Calu3 (cell line): Measurements from ENCODE around the gene NBAS. TPM values are rescaled to one million over a fixed set of nuclear protein-coding genes. Genes with fewer than 3 reads are reported as not detected.

Experiments
- BruUV-seq: library from RNA; stranded (reverse); fragments of 400-500 nt; replicated peaks from 2 replicates; lab custom pipeline; 2021; lab: Mats Ljungman, UMichigan
- CTCF ChIA-PET: fragments of 300-600 bp; sonication (Branson Sonifier 250); formaldehyde crosslinking; loops from one replicate; lab custom pipeline; 2022; ENCODE audit warnings: antibody characterized with exemption; lab: Charles Lee
- DNase-seq: peaks from one replicate; pipeline ENCODE4 v3.0.0; 2022
- H3K27ac Mint-ChIP-seq: one replicate; pipeline ENCODE4 v1.8.0; 2022; ENCODE audit warnings: mixed read lengths; ENCODE audit not compliant: unreplicated experiment
- H3K27me3 Mint-ChIP-seq: one replicate; pipeline ENCODE4 v1.8.0; 2022; ENCODE audit warnings: mixed read lengths; ENCODE audit not compliant: unreplicated experiment
- H3K36me3 Mint-ChIP-seq: one replicate; pipeline ENCODE4 v1.8.0; 2022; ENCODE audit warnings: mild to moderate bottlenecking, moderate library complexity, mixed read lengths; ENCODE audit not compliant: insufficient read depth, unreplicated experiment
- H3K4me1 Mint-ChIP-seq: one replicate; pipeline ENCODE4 v1.8.0; 2022; ENCODE audit warnings: mild to moderate bottlenecking, low read depth, mixed read lengths; ENCODE audit not compliant: unreplicated experiment
- H3K4me3 Mint-ChIP-seq: one replicate; pipeline ENCODE4 v1.8.0; 2022; ENCODE audit warnings: mild to moderate bottlenecking, low read depth, moderate library complexity, mixed read lengths; ENCODE audit not compliant: unreplicated experiment
- H3K9me3 Mint-ChIP-seq: one replicate; pipeline ENCODE4 v1.8.0; 2022; ENCODE audit warnings: low read depth, mixed read lengths; ENCODE audit not compliant: unreplicated experiment
- intact Hi-C: fragments of 100-400 bp; cut with micrococcal nuclease; formaldehyde crosslinking; loops from one replicate; pipeline ENCODE4 v1.10.0; 2022; ENCODE audit not compliant: unreplicated experiment
- total RNA-seq: library from RNA; stranded (reverse); gene quantifications from 2 replicates; pipeline ENCODE4 v1.2.3, GENCODE V29; 2022
- TF ChIP-seq, protein P1 (sequence below): fragments of 200-600 bp; IDR thresholded peaks from one replicate; pipeline ENCODE4 v1.8.0; 2022; ENCODE audit warnings: antibody characterized with exemption; ENCODE audit not compliant: unreplicated experiment

Gene NBAS
- total RNA-seq, 1 experiment from 2014 or later = 30.4 TPM

DNA sequence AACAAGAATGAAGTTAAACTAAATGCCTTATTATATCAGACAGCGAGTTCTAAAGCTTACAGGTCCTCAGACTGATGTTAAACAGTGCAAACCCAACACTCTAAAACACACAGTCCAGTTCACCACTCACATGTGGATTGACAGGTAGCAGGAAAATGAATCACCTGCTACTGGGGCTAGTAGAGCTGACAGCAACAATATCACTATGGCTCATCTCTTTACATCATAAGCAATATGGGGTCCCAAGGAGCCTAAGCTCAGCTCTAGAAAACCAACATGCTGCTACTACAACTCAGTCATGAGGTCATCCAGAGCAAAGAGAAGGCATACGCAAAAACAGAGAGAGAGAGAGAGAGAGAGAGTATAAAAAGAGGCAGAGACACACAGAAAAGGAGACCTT lies 145.4 kb downstream of the NBAS start:
- DNase-seq = no peak
- CTCF ChIA-PET = no interaction called here
- BruUV-seq = no TSS peak
- TF ChIP-seq, protein P1, sequence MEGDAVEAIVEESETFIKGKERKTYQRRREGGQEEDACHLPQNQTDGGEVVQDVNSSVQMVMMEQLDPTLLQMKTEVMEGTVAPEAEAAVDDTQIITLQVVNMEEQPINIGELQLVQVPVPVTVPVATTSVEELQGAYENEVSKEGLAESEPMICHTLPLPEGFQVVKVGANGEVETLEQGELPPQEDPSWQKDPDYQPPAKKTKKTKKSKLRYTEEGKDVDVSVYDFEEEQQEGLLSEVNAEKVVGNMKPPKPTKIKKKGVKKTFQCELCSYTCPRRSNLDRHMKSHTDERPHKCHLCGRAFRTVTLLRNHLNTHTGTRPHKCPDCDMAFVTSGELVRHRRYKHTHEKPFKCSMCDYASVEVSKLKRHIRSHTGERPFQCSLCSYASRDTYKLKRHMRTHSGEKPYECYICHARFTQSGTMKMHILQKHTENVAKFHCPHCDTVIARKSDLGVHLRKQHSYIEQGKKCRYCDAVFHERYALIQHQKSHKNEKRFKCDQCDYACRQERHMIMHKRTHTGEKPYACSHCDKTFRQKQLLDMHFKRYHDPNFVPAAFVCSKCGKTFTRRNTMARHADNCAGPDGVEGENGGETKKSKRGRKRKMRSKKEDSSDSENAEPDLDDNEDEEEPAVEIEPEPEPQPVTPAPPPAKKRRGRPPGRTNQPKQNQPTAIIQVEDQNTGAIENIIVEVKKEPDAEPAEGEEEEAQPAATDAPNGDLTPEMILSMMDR = no peak
- peaks cover 4% of the 10 kb centered on the region for H3K36me3 Mint-ChIP-seq
- no peaks in the 10 kb centered on the region for H3K27me3 Mint-ChIP-seq
- H3K27ac Mint-ChIP-seq = no peak overlapping the region
- H3K4me3 Mint-ChIP-seq = no peak overlapping the region
- H3K4me1 Mint-ChIP-seq = no peaks in the 10 kb centered on the region
- no peaks in the 10 kb centered on the region for H3K9me3 Mint-ChIP-seq
- intact Hi-C loops = no loop called here

DNA sequence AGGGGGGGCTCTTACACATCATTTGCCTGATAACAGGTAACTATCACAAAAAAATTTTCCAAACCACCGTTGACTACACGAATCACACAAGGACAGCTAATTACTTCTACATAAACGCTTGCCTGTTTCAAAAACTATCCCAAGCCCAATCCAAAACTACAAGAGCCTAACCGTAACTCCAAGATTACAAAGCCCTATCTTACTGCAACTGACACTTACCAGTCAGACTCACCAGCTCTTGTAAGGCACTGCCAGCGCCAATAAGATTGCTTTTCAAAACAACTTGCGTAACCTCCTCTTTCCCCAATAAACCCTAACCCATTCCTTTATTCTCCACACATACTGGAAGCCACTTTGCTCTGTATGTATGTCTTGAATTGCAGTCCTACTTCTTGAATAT lies 148.4 kb downstream of the NBAS start:
- Mint-ChIP-seq H3K4me1 (no peaks in the 10 kb centered on the region), H3K4me3 (no peak overlapping the region), H3K36me3 (peaks cover 4% of the 10 kb centered on the region), H3K27ac (no peak overlapping the region), H3K27me3 (no peaks in the 10 kb centered on the region), H3K9me3 (no peaks in the 10 kb centered on the region)
- TF ChIP-seq, protein P1 = no peak
- DNase-seq = no peak
- BruUV-seq = no TSS peak
- intact Hi-C loops = no loop called here
- CTCF ChIA-PET = no interaction called here

DNA sequence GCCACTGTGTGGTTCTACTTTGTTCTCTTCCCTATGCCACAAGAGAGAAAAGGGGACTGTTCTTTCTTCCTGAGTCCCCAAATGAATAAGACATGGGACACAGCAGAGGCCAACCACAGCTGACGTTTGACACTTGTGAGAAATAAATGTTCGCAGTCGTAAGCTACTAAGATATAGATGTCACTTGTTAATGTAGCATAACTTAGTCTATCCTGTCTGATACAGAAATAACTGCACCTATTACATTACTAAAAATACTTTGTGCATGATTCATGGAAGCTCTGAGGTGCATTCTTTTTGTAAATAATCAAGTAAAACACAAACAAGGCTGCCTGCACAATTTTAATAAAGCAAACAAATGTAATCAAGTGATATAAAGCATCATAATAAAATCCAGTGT lies 148.8 kb downstream of the NBAS start:
- Mint-ChIP-seq H3K9me3 (no peaks in the 10 kb centered on the region), H3K4me1 (no peaks in the 10 kb centered on the region), H3K4me3 (no peak overlapping the region), H3K36me3 (peaks cover 4% of the 10 kb centered on the region), H3K27ac (no peak overlapping the region), H3K27me3 (no peaks in the 10 kb centered on the region)
- intact Hi-C loops = no loop called here
- CTCF ChIA-PET = no interaction called here
- no peak for DNase-seq
- TF ChIP-seq, protein P1 = no peak
- no TSS peak for BruUV-seq

DNA sequence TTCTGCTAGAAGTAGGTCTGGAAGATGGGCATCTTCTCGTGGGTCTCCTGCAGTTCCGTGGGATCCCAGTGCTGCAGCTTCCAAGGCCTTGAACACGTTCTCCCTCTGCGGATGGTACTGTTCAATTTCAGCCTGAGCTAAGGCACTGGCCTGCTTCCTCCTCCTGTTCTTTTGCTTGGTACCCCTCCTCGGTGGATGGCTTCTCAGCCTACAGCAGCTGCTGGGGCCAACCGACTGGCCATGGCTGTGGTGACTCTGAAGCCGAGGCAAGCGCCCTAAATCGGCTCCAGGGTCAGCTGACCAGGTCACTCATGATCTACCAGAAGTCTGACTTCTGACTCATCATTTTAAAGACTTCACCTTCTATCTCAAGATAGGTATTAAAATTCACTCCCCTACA lies 150.2 kb downstream of the NBAS start:
- BruUV-seq = no TSS peak
- Mint-ChIP-seq H3K4me1 (no peaks in the 10 kb centered on the region), H3K9me3 (no peaks in the 10 kb centered on the region), H3K27me3 (no peaks in the 10 kb centered on the region), H3K4me3 (no peak overlapping the region), H3K27ac (no peak overlapping the region), H3K36me3 (peaks cover 4% of the 10 kb centered on the region)
- intact Hi-C loops = no loop called here
- TF ChIP-seq, protein P1 = no peak
- CTCF ChIA-PET = no interaction called here
- no peak for DNase-seq
